ENCODE results near the gene SLC25A12.
"Not testable (repeated sequence)": the region's sequence is repeated elsewhere in the genome, so short reads cannot be mapped to it uniquely, and the experiment has no call there.

The SLC25A12 gene

GRCh38 chr2:171822525-171823322 is 71.3 kb downstream of the SLC25A12 start:
- DNase-seq (ENCODE audit: low spot score), result no peak

DNA sequence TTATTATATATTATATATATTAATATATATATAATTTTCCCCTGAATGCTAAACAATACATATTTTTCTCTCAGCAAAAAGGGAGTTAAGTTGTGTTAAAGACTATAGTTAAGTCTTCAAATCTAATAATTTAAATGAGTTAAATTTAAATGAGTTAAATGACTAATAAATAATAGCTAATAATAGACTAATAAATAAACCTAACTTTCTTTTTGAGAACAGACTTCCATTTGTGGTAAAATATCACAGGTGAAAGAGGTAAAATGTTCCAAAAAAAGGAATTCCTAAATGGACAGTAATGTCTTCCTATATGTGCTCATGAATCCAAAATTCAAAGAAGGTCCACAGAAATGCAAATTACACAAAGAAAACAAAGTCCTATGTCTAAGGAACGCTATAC is 74.6 kb downstream of the SLC25A12 start:
- no peak for DNase-seq (ENCODE audit: low spot score)

GRCh38 chr2:171814883-171815282 is 79.2 kb downstream of the SLC25A12 start:
- DNase-seq (ENCODE audit: low spot score), result no peak

DNA sequence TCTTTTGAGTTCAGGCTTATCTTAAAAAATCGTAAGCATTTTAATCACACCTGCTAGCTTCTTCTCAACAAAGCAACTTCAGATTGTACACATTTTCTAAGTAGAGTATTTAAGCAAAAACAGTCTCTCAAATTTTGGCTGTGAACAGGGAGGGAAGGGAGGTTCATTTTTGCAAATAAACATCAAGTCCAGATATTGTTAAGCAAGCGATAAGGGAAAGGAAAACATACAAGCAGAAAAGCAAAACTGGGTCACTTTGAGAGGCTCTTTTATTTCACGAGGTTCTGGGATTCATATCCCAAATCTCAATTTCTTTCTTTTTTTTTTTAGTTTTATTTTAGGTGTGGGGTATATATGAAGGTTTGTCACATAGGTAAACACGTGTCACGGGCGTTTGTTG is 79.9 kb downstream of the SLC25A12 start:
- DNase-seq (ENCODE audit: low spot score), result no peak

GRCh38 chr2:171813729-171814128 is 80.3 kb downstream of the SLC25A12 start:
- no peak for DNase-seq (ENCODE audit: low spot score)

GRCh38 chr2:171813126-171813525 is 80.9 kb downstream of the SLC25A12 start:
- DNase-seq (ENCODE audit: low spot score), result no peak

- DNase-seq (ENCODE audit: low spot score), result no peak
Observed at GRCh38 chr2:171811245-171811628, 82.8 kb downstream of the SLC25A12 start.

DNA sequence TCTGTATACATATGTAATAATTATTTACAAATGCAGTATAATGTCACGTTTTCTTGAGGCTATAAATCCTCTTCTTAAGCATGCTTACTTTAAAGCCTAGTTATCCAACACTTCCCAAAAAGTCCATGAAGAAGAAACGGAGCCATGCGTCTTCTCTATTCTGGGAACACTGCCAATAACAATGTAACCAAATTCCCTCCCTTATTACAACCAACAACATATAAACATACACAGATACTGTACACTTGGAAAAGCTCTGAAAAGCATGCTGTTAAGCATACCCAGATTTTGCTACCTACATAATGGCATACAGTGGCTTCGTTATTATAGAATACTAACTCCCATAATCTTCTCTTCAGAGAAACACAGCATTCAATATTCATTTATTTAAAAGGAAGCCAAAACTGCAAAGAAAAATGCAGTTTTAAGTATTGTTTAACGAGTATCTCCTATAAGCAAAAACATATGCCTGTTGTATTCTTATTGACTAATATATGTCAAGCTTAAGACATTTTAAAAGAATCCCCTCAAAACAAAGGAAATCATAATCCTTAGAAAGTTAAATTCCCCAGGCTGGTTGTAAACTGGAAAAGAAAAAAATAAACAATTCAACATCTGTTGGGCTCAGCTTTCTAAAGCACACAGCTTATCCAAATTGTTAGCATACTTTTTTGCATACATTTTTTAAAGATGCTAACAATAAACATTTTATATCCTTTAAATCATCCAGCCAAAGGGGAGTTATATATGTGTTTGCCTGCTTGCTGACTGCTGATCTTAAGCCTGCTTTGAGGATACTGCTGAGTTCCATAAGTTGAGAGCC is 83.4 kb downstream of the SLC25A12 start:
- no peak for DNase-seq (ENCODE audit: low spot score)

GRCh38 chr2:171808885-171809284 is 85.2 kb downstream of the SLC25A12 start:
- not testable (repeated sequence) for DNase-seq (ENCODE audit: low spot score)

DNA sequence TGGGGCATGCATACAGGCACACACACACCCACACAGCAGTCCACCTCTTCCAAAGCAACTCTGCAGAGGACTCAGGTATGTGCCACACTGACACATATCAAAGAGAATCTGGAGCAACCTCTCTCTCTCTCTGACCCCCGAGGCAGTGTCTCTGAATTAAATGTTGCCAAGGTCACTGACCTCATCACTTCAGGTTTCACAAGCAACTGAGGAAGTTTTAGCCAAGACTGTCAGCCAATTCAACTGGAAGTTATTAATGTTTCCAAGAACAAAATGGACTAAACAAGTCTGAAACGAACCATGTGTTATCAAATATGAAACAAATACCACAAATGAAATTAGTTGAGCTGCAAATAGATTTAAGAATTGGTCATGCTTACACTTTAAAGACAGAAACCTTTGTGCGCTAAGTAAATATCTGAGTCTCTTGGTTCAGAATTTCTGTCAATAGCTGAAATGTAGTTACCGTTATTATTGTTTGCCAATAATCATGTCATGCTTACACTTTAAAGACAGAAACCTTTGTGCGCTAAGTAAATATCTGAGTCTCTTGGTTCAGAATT is 86.1 kb downstream of the SLC25A12 start:
- no peak for DNase-seq (ENCODE audit: low spot score)

DNA sequence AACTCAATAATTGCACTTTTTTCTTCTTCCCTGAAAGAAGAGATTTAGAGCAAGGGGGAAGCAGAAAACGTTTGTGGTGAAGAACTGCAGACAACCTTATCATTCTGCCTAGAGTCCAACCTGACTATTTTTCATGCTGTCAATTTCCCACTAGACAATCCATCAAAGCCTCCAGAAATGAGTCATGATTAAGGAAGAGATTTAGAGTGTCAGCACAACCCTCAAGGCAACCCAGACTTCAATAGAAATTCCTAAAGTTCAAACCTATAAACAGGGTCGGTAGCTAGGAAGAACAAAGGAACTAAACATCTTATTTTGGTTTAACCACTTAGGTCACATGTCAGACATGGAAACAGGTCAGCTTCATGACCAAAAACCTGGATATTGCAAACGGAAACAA is 86.9 kb downstream of the SLC25A12 start:
- DNase-seq (ENCODE audit: low spot score), result peak; percentile 77

GRCh38 chr2:171804456-171804855 is 89.6 kb downstream of the SLC25A12 start:
- DNase-seq (ENCODE audit: low spot score), result no peak

GRCh38 chr2:171803757-171804156 is 90.3 kb downstream of the SLC25A12 start:
- DNase-seq (ENCODE audit: low spot score), result no peak

DNA sequence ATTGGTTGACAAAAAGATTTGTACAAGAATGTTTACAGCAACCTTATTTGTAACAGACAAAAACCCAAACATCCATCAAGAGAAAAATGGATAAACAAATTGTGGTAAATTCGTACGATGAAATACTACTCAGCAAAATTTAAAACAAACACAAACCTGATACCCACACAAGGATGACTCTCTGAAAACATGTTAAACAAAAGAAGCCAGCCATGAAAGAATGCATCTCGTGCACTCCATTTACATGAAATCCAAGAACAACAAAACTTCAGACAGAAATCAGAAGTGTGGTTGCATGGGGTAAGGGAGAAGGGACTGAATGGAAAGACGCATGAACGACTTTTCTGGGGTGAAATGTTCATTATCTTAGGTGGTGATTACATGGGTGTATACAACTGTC is 93.4 kb downstream of the SLC25A12 start:
- no peak for DNase-seq (ENCODE audit: low spot score)

- peak; percentile 28 for DNase-seq (ENCODE audit: low spot score)
Observed at GRCh38 chr2:171798156-171798820, 95.8 kb downstream of the SLC25A12 start.

DNA sequence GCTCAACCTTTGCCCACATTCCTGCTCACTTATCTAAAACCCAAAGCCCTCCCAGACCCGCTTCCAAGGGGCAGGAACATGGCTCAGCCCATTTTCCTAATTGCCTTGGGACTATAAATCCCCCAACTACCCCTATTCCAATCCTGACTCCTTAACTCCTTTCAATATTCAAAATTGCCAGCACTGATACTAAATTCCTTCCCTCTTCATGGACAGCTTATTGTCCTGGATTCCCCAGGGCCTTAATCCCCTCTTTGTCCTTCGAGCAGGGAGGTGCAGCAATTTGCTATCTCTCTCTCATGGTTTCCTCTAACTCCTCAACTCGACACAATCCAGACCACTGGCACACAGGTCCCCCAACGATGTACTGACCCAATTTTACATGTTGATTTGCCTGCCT is 99.1 kb downstream of the SLC25A12 start:
- DNase-seq (ENCODE audit: low spot score), result no peak

DNA sequence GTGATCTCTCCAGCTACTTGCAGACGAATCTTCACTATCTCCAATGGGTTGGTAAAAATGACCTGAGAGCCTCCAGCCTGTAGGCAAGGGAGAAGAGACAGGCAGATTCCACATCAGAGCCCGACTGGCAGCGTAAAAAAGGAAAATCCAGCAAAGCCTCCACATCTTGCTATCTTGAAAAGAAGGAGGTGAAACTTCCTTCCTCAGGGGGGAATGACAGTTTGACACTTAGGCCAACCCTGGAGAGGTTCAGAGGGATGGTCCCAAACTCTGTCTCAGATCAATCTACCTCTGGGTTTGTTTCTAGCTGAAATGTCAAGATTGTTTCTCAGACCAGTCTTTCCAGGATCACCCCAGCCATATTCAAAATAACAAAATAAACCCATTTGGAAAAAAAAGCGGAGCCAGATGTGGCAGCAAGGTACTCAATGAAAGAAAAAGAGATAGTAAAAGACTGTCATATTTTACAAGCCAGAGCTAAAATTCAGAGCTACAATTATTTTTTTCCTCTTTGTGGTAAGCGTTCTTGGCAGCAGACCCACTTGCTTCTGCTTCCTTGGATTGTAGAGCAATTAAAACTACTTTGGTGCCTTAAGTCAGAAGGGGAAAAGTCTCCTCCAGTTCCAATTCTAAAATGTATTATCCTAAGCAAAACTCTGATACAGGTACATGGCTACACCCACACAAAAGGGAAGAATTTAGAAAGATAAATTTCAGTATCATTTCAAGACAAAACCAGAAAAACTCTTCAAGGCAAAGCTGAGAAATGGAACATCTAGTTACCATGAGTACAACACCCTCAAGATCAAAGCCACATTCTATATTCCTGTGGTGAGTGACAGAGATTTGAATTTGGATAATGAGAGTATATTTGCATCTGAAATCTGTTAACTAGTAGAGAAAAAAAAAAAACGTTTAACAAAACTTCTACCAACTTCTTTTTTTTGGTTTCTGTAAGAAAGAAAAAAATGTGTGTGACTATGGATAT is 100.1 kb downstream of the SLC25A12 start:
- no peak for DNase-seq (ENCODE audit: low spot score)

GRCh38 chr2:171792886-171793580 is 101.0 kb downstream of the SLC25A12 start:
- peak; percentile 23 for DNase-seq (ENCODE audit: low spot score)

DNA sequence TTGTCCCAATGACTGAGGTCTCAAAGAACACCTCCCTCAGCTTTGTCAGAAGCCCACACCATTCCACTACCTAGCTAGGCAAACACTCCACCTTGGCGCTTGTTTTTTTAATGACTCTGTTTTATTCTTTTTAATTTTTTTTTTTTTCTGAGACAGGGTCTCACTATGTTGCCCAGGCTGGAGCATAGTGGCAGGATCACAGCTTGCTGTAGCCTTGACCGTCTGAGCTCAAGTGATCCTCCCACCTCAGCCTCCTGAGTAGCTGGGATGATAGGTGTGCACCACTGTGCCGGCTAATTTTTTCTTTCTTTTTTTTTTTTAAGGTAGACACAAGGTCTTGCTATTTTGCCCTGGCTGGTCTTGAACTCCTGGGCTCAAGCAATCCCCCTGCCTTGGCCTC is 101.9 kb downstream of the SLC25A12 start:
- no peak for DNase-seq (ENCODE audit: low spot score)

DNA sequence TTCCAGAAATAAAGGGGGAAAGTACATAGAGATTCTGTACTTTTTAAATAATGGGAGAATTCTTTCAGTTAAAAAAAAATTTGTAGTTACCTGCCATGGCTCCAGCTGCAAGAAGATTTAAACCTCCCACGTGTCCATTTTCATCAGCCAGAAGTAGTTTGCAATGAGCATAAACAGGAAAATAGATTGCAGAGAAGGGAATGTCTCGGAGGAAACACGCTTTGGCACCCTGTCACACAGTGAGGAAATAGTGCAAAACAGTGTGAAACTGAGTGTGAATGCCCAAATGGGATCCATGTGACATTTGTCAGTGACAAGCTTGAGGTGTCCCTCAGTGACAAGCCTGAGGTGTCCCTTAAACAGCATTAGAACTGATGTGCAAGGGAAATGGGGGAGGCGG is 102.7 kb downstream of the SLC25A12 start:
- no peak for DNase-seq (ENCODE audit: low spot score)

- no peak for DNase-seq (ENCODE audit: low spot score)
Observed at GRCh38 chr2:171789956-171790355, 104.1 kb downstream of the SLC25A12 start.

Measured in COLO829 (cell line).